Activated naive CD8-positive, alpha-beta T cell treated with anti-CD3 and anti-CD28 coated beads, Interleukin-2, amount 10 ng/mL, durations not matched to agents 7 days and 5 days (primary cell): ENCODE measurements around the gene BLM. TPM values are rescaled to one million over a fixed set of nuclear protein-coding genes. Genes with fewer than 3 reads are reported as not detected.
"Not testable (repeated sequence)": the region's sequence is repeated elsewhere in the genome, so short reads cannot be mapped to it uniquely, and the experiment has no call there.

Experiments used
- ATAC-seq: fragments of 150-1000 bp; cut with Tn5 transposase; one replicate; pipeline ENCODE4 v1.10.0; 2021; ENCODE audit warnings: low read depth, moderate library complexity
- POLR2A ChIA-PET: fragments of 350-600 bp; sonication (Branson Sonifier 250); formaldehyde crosslinking; loops from one replicate; lab custom pipeline; 2021; ENCODE audit warnings: antibody characterized with exemption; lab: Charles Lee
- DNase-seq: peaks from one replicate; pipeline ENCODE4 v3.0.0; 2021
- H3K27ac Mint-ChIP-seq: one replicate; pipeline ENCODE4 v1.8.0; 2022; ENCODE audit warnings: mild to moderate bottlenecking, mixed read lengths
- H3K27me3 Mint-ChIP-seq: one replicate; pipeline ENCODE4 v1.8.0; 2022; ENCODE audit warnings: mild to moderate bottlenecking, moderate library complexity, mixed read lengths
- H3K36me3 Mint-ChIP-seq: one replicate; pipeline ENCODE4 v1.8.0; 2021; ENCODE audit warnings: mild to moderate bottlenecking, mixed read lengths
- H3K4me1 Mint-ChIP-seq: one replicate; pipeline ENCODE4 v1.8.0; 2021; ENCODE audit warnings: mixed read lengths
- H3K4me3 Mint-ChIP-seq: one replicate; pipeline ENCODE4 v1.8.0; 2022; ENCODE audit warnings: mild to moderate bottlenecking, moderate library complexity, mixed read lengths
- H3K9me3 Mint-ChIP-seq: one replicate; pipeline ENCODE4 v1.8.0; 2021; ENCODE audit warnings: mixed read lengths
- total RNA-seq, 2 experiments: library from RNA; stranded (reverse); gene quantifications; one replicate each; pipeline ENCODE4 v1.2.3, GENCODE V29; 2021

The BLM gene
- total RNA-seq, 2 experiments from 2014 or later = 36.6 to 41.0 TPM

DNA sequence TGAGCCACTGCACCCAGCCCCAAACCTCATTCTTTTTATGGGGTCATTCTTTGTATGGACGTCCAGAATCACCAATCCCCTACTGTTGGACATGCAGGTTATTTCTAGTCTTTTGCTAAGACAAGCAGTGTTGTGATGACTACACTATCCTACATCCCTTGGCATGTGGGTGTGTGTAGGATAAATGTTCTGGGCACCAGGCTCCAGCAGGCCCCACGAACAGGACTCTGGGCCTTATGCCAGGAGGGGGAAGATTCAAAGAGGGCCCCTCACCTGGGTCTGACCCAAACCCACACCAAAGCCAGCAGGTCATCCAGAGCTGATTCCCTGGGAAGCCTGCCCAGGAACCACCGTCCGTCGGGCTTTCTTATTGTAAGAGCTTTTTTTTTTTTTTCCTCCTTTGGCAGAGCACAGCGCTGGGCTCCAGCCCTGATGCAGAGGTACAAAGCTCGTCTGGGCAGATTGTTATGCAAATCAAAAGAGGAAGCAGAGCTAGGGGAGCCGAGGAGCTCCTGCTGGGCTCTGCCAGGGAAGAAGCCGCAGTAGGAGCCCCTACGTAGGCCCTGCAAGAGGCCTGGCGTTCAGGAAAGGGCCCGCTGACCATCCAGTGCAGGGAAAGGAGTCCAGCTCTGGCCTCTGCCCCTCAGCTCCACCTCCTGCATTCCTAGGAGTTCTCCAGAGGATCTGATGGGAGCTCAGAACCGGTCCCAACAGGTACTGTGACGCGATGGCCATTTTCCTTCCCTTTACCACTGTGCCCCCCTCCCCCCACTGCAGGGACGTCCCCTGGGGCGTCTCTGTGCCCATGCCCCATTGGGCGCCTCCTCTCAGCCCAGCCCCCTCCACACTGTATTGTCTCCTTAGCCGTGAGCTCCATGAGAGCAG, 122.3 kb downstream of the BLM start:
- peak overlapping the region; percentile 75 for H3K4me3 Mint-ChIP-seq
- DNase-seq (no peak), ATAC-seq (no peak)
- H3K27me3 Mint-ChIP-seq = no peaks in the 10 kb centered on the region
- POLR2A ChIA-PET = interaction anchor here (0.6 to 4.5 kb wide), 8 partner anchors 10 to 369 kb away, joined by 3 to 42 read pairs (median 4); partner anchors contain the start of gene BLM
- H3K36me3 Mint-ChIP-seq = no peaks in the 10 kb centered on the region
- H3K9me3 Mint-ChIP-seq = no peaks in the 10 kb centered on the region
- H3K4me1 Mint-ChIP-seq = peaks cover 41% of the 10 kb centered on the region
- peak overlapping the region; percentile 90 for H3K27ac Mint-ChIP-seq

- Mint-ChIP-seq H3K4me1 (peaks cover 44% of the 10 kb centered on the region), H3K27me3 (no peaks in the 10 kb centered on the region), H3K4me3 (peak overlapping the region; percentile 75), H3K27ac (peak overlapping the region; percentile 90), H3K36me3 (no peaks in the 10 kb centered on the region), H3K9me3 (no peaks in the 10 kb centered on the region)
- POLR2A ChIA-PET = interaction anchor here (0.8 to 4.5 kb wide), 6 partner anchors 10 to 370 kb away, joined by 3 to 42 read pairs (median 5); partner anchors contain the start of gene BLM
- DNase-seq (no peak), ATAC-seq (no peak)
These were observed 123.2 kb downstream of the BLM start for GRCh38 chr15:90840157-90840855.

DNA sequence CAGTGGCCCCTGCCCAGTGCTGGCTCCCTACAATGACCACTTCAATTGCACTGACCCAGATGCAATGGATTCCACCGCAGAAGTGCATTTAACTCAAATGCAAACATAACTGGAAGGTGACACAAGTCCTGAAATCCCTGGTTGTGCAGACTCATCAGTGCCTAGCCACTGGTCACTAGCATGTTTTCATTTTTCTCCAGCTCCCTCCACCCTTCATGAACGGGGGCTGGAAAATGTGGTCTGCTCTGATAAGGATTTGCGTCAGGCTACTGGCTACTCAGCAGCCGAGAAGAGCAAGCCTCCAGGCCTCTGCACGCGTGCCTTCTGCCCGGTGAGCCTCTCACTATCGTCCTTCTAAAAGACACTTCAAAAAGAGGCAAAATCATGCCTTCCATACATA, 123.8 kb downstream of the BLM start:
- Mint-ChIP-seq H3K4me1 (peaks cover 44% of the 10 kb centered on the region), H3K36me3 (no peaks in the 10 kb centered on the region), H3K9me3 (no peaks in the 10 kb centered on the region), H3K27ac (no peak overlapping the region), H3K4me3 (no peak overlapping the region), H3K27me3 (no peaks in the 10 kb centered on the region)
- POLR2A ChIA-PET = interaction anchor here (4.5 kb wide), 1 partner anchor 10 kb away, joined by 42 read pairs; no protein-coding TSS in a partner anchor
- DNase-seq (no peak), ATAC-seq (no peak)

GRCh38 chr15:90844696-90845095, 127.5 kb downstream of the BLM start:
- ATAC-seq (no peak), DNase-seq (no peak)
- Mint-ChIP-seq H3K4me3 (no peak overlapping the region), H3K27me3 (no peaks in the 10 kb centered on the region), H3K4me1 (peaks cover 27% of the 10 kb centered on the region), H3K27ac (no peak overlapping the region), H3K36me3 (peaks cover 3% of the 10 kb centered on the region), H3K9me3 (no peaks in the 10 kb centered on the region)
- POLR2A ChIA-PET = interaction anchor here (0.7 kb wide), 2 partner anchors 8 to 15 kb away, joined by 5 to 6 read pairs; no protein-coding TSS in a partner anchor

- H3K4me1 Mint-ChIP-seq = peaks cover 21% of the 10 kb centered on the region
- H3K4me3 Mint-ChIP-seq = no peak overlapping the region
- DNase-seq = no peak
- H3K9me3 Mint-ChIP-seq = no peaks in the 10 kb centered on the region
- no peaks in the 10 kb centered on the region for H3K27me3 Mint-ChIP-seq
- H3K36me3 Mint-ChIP-seq = peaks cover 3% of the 10 kb centered on the region
- H3K27ac Mint-ChIP-seq = peak overlapping the region; percentile 36
- peak; percentile 59 for ATAC-seq
- POLR2A ChIA-PET = interaction anchor here (0.6 to 0.8 kb wide), 4 partner anchors 7 to 14 kb away, joined by 4 to 6 read pairs (median 5); no protein-coding TSS in a partner anchor
These were observed 128.2 kb downstream of the BLM start for GRCh38 chr15:90845201-90845949.

DNA sequence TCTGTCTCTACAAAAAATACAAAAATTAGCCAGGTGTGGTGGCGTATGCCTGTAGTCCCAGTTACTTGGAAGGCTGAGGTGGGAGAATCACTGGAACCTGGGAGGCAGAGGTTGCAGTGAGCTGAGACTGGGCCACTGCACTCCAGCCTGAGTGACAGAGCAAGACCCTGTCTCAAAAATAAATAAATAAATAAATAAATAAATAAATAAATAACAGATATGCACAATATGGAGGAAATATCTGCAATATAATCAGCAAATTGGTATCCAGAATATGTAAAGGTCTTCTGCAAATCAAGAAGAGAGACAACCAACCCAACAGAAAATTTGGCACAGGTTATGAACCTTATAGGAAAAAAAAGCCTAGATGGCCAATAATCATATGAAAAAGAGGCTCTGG, 132.3 kb downstream of the BLM start:
- H3K9me3 Mint-ChIP-seq, H3K4me3 Mint-ChIP-seq, ATAC-seq, DNase-seq, H3K27ac Mint-ChIP-seq, H3K27me3 Mint-ChIP-seq: not testable (repeated sequence)
- H3K36me3 Mint-ChIP-seq = peaks cover 12% of the 10 kb centered on the region
- H3K4me1 Mint-ChIP-seq = peaks cover 37% of the 10 kb centered on the region
- POLR2A ChIA-PET = interaction anchor here (3.3 to 4.4 kb wide), 2 partner anchors 10 to 19 kb away, joined by 23 to 42 read pairs; no protein-coding TSS in a partner anchor

GRCh38 chr15:90851114-90851513, 134.0 kb downstream of the BLM start:
- DNase-seq = no peak
- Mint-ChIP-seq H3K27me3 (no peaks in the 10 kb centered on the region), H3K27ac (peak overlapping the region; percentile 88), H3K4me1 (peaks cover 44% of the 10 kb centered on the region), H3K36me3 (peaks cover 12% of the 10 kb centered on the region), H3K4me3 (peak overlapping the region; percentile 77), H3K9me3 (peaks cover 4% of the 10 kb centered on the region)
- POLR2A ChIA-PET = interaction anchor here (0.7 to 4.4 kb wide), 14 partner anchors 9 to 463 kb away, joined by 3 to 42 read pairs (median 5); partner anchors contain the start of genes BLM, FURIN and IQGAP1
- peak; percentile 31 for ATAC-seq

DNA sequence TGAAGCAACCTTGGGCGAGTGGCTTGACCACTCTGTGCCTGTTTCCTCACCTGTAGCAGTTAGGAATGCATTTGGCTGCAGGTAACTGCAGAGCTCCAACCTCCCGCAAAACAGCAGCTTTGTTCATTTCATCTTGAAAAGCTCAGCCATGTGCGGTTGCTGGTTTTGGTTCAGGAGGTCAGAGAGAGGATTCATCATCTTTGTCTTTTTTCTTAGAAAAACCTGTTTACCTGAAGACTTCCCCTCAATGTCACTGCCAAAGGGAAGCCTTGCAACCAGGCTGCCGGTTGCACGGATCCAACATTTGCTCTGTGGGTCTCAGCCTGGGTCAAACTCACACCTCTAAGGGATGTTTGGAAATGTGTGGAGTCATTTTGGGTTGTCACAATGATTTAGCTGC, 134.8 kb downstream of the BLM start:
- Mint-ChIP-seq H3K4me3 (peak overlapping the region; percentile 77), H3K9me3 (peaks cover 4% of the 10 kb centered on the region), H3K27me3 (no peaks in the 10 kb centered on the region), H3K4me1 (peaks cover 52% of the 10 kb centered on the region), H3K36me3 (peaks cover 9% of the 10 kb centered on the region), H3K27ac (peak overlapping the region; percentile 88)
- POLR2A ChIA-PET = interaction anchor here (0.6 to 4.4 kb wide), 19 partner anchors 8 to 464 kb away, joined by 3 to 42 read pairs (median 5); partner anchors contain the start of genes BLM and IQGAP1
- DNase-seq (peak; percentile 58), ATAC-seq (peak; percentile 17)

DNA sequence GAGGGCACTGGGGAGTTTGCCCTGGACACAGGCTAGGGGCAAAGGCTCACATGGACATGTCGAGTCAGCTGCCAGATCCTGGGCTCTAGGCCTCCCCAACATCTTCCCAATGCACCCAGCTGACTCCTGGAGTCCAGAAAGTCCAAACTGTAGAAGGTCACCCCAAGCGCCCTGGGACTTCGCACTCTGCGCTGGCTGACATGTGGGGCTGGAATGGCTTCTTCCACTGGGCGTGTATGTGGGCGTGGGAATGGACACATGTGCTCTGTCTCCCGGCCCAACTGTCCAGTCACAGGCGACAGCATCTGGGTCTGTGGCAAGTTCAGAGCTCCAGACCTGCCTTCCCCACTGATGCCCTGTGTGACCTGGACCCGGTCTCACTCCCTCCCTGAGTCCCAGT, 138.0 kb downstream of the BLM start:
- POLR2A ChIA-PET = interaction anchor here (0.6 to 2.0 kb wide), 3 partner anchors 10 to 40 kb away, joined by 3 to 5 read pairs (median 5); no protein-coding TSS in a partner anchor
- H3K27ac Mint-ChIP-seq = no peak overlapping the region
- DNase-seq (no peak), ATAC-seq (no peak)
- no peak overlapping the region for H3K4me3 Mint-ChIP-seq
- no peaks in the 10 kb centered on the region for H3K27me3 Mint-ChIP-seq
- H3K4me1 Mint-ChIP-seq = peaks cover 73% of the 10 kb centered on the region
- peaks cover 4% of the 10 kb centered on the region for H3K9me3 Mint-ChIP-seq
- peaks cover 9% of the 10 kb centered on the region for H3K36me3 Mint-ChIP-seq

- Mint-ChIP-seq H3K4me3 (no peak overlapping the region), H3K4me1 (peaks cover 59% of the 10 kb centered on the region), H3K9me3 (no peaks in the 10 kb centered on the region), H3K27ac (no peak overlapping the region), H3K36me3 (peaks cover 3% of the 10 kb centered on the region), H3K27me3 (no peaks in the 10 kb centered on the region)
- ATAC-seq (no peak), DNase-seq (no peak)
- POLR2A ChIA-PET = no interaction called here
These were observed 140.2 kb downstream of the BLM start for GRCh38 chr15:90857337-90857736.

DNA sequence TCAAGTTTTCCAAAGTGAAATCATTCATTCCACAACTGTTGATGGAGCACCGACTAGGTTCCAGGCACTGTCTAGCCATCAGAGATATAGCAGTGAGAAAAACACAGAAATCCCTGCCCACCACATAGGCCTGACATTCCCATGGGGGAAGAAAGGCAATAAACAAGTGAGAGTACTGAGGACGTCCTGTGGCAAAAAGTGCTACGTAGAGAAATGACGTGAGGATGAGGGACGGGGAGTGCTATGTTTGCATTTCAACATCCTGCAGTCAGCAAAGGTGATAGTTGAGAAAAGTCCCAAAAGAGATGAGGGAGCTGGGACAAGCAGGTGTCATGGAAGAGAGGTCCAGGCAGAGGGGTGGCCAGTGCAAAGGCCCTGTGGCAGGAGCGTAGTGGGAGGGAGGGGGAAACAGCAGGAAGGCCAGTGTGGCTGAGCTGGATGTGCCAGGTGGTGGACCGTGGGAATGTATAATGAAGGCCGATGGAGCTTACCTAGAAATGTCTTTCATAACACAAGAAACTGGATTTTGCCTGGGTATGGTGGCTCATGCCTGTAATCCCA, 140.8 kb downstream of the BLM start:
- no peak for ATAC-seq
- H3K4me3 Mint-ChIP-seq = no peak overlapping the region
- H3K27me3 Mint-ChIP-seq = no peaks in the 10 kb centered on the region
- no peaks in the 10 kb centered on the region for H3K9me3 Mint-ChIP-seq
- H3K36me3 Mint-ChIP-seq = peaks cover 1% of the 10 kb centered on the region
- peaks cover 54% of the 10 kb centered on the region for H3K4me1 Mint-ChIP-seq
- POLR2A ChIA-PET = interaction anchor here (0.6 to 1.5 kb wide), 3 partner anchors 12 to 62 kb away, joined by 3 to 4 read pairs (median 4); no protein-coding TSS in a partner anchor
- no peak overlapping the region for H3K27ac Mint-ChIP-seq
- no peak for DNase-seq
